ENCODE measurements around the gene WDR77. TPM values are rescaled to one million over a fixed set of nuclear protein-coding genes. Genes with fewer than 3 reads are reported as not detected.

Gene WDR77
- total RNA-seq, 1 donor from 2014 or later = 32.6 TPM

DNA sequence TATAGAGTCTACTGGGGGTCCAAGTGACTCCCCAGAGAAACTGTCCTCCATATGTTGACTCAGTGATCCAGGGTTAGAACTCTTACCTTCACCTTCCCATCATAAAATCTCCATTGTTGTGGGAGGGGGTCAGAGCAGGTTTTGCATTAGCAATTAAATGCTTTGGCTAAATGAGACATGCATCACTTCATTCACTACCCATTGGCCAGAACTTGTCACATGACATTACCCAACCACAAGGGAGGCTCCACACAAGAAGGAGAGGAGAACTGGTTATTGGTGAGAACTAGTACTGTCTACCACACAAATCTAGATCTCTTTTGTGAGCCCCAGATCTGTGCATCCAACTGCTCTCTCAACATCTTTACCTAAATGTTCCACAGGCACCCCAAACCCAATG, 20.5 kb upstream of the WDR77 start:
- H3K36me3 Mint-ChIP-seq = peaks cover 17% of the 10 kb centered on the region
- no peak for DNase-seq (ENCODE audit: low spot score in 2 of 2, unreplicated experiment in 2 of 2)
- H3K27me3 Mint-ChIP-seq (ENCODE audit: low read depth) = no peaks in the 10 kb centered on the region
- TF ChIP-seq, protein P1, sequence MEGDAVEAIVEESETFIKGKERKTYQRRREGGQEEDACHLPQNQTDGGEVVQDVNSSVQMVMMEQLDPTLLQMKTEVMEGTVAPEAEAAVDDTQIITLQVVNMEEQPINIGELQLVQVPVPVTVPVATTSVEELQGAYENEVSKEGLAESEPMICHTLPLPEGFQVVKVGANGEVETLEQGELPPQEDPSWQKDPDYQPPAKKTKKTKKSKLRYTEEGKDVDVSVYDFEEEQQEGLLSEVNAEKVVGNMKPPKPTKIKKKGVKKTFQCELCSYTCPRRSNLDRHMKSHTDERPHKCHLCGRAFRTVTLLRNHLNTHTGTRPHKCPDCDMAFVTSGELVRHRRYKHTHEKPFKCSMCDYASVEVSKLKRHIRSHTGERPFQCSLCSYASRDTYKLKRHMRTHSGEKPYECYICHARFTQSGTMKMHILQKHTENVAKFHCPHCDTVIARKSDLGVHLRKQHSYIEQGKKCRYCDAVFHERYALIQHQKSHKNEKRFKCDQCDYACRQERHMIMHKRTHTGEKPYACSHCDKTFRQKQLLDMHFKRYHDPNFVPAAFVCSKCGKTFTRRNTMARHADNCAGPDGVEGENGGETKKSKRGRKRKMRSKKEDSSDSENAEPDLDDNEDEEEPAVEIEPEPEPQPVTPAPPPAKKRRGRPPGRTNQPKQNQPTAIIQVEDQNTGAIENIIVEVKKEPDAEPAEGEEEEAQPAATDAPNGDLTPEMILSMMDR (IDR thresholded peaks at IDR 0.05; ENCODE audit: unreplicated experiment) = no peak
- H3K4me1 Mint-ChIP-seq = no peaks in the 10 kb centered on the region
- H3K27ac Mint-ChIP-seq = no peak overlapping the region
- no peak overlapping the region for H3K4me3 Mint-ChIP-seq
- no peaks in the 10 kb centered on the region for H3K9me3 Mint-ChIP-seq

GRCh38 chr1:111468717-111469100, 19.7 kb upstream of the WDR77 start:
- TF ChIP-seq, protein P1 (IDR thresholded peaks at IDR 0.05; ENCODE audit: unreplicated experiment) = no peak
- Mint-ChIP-seq H3K27ac (no peak overlapping the region), H3K36me3 (peaks cover 20% of the 10 kb centered on the region), H3K9me3 (no peaks in the 10 kb centered on the region), H3K4me3 (no peak overlapping the region), H3K27me3 (ENCODE audit: low read depth) (no peaks in the 10 kb centered on the region), H3K4me1 (no peaks in the 10 kb centered on the region)
- DNase-seq (ENCODE audit: low spot score in 2 of 2, unreplicated experiment in 2 of 2) = no peak

GRCh38 chr1:111467865-111468716, 19.0 kb upstream of the WDR77 start:
- H3K4me1 Mint-ChIP-seq = peaks cover 4% of the 10 kb centered on the region

DNA sequence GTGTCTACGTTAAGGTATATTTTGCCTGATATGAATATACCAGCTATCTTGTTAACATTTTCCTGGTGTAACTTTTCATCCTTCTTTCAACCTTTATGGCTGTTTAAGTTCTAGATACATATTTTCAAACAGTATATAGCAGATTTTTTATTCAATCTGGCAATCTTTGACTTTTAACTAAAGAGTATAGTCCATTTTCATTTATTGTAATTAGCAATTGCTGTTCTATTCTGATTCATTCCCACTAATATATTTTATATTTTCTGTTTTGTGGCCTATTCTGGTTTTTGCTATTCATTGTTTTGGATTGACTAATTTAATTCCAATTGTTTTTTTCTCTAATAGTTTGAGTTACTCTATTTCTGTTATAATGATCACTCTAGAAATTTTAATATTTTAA, 17.4 kb upstream of the WDR77 start:
- no peak overlapping the region for H3K4me3 Mint-ChIP-seq
- TF ChIP-seq, protein P1 (IDR thresholded peaks at IDR 0.05; ENCODE audit: unreplicated experiment) = no peak
- H3K27ac Mint-ChIP-seq = no peak overlapping the region
- H3K36me3 Mint-ChIP-seq = peaks cover 21% of the 10 kb centered on the region
- H3K4me1 Mint-ChIP-seq = peaks cover 8% of the 10 kb centered on the region
- H3K9me3 Mint-ChIP-seq = no peaks in the 10 kb centered on the region
- H3K27me3 Mint-ChIP-seq (ENCODE audit: low read depth) = no peaks in the 10 kb centered on the region
- DNase-seq (ENCODE audit: low spot score in 2 of 2, unreplicated experiment in 2 of 2) = no peak

More at GRCh38 chr1:111467865-111468716, 19.0 kb upstream of the WDR77 start:
- H3K27ac Mint-ChIP-seq = no peak overlapping the region
- H3K4me3 Mint-ChIP-seq = no peak overlapping the region
- no peaks in the 10 kb centered on the region for H3K27me3 Mint-ChIP-seq (ENCODE audit: low read depth)
- TF ChIP-seq, protein P1 (IDR thresholded peaks at IDR 0.05; ENCODE audit: unreplicated experiment) = no peak
- no peak for DNase-seq (ENCODE audit: low spot score in 2 of 2, unreplicated experiment in 2 of 2)
- H3K9me3 Mint-ChIP-seq = no peaks in the 10 kb centered on the region
- H3K36me3 Mint-ChIP-seq = peaks cover 21% of the 10 kb centered on the region

- peaks cover 8% of the 10 kb centered on the region for H3K4me1 Mint-ChIP-seq
These were observed 16.7 kb upstream of the WDR77 start for GRCh38 chr1:111465754-111466153.

More at GRCh38 chr1:111465754-111466153, 16.7 kb upstream of the WDR77 start:
- Mint-ChIP-seq H3K9me3 (no peaks in the 10 kb centered on the region), H3K36me3 (peaks cover 23% of the 10 kb centered on the region), H3K4me3 (no peak overlapping the region), H3K27me3 (ENCODE audit: low read depth) (no peaks in the 10 kb centered on the region), H3K27ac (no peak overlapping the region)
- TF ChIP-seq, protein P1 (IDR thresholded peaks at IDR 0.05; ENCODE audit: unreplicated experiment) = no peak
- no peak for DNase-seq (ENCODE audit: low spot score in 2 of 2, unreplicated experiment in 2 of 2)
